GM18873 (cell line): ENCODE results near the gene C16orf82.
"Not testable (repeated sequence)": the region's sequence is repeated elsewhere in the genome, so short reads cannot be mapped to it uniquely, and the experiment has no call there.

Experiments
- ATAC-seq: cut with Tn5 transposase; IDR thresholded peaks from one replicate; pipeline ENCODE4 v1.9.1; 2021; ENCODE audit warnings: mild to moderate bottlenecking, moderate library complexity, moderate number of reproducible peaks; ENCODE audit not compliant: unreplicated experiment, low FRiP score

C16orf82 gene

DNA sequence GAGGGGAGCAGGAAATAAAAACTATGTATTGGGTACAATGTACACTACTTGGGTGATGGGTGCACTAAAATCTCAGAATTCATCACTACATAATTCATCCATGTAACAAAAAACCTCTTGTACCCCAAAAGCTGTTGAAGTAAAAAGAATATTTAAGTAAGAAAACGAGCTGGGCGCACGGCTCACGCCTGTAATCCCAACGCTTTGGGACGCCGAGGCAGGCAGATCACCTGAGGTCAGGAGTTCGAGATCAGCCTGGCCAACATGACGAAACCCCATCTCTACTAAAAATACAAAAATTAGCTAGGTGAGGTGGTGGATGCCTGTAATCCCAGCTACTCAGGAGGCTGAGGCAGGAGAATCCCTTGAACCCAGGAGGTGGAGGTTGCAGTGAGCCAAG lies 19.3 kb downstream of the C16orf82 start:
- not testable (repeated sequence) for ATAC-seq

DNA sequence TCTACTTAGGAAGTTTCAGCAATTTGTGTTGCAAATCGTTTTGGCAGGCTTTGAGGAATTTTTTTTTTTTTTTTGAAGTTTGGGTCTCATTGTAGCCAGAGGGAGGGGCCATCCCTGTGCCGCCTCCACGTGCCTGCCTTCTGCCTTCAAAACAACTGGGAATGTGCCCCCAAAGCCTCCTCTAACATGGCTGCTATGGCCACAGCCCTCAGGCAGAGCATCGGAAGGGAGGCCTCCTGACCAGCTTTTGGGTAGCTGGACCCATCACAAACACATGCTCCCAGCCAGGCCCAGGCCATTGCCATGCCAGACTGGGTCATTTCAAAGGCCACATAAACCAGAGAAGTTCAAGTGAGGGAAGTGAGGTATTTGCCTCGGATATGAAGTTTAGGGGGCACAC lies 21.5 kb downstream of the C16orf82 start:
- no peak for ATAC-seq

DNA sequence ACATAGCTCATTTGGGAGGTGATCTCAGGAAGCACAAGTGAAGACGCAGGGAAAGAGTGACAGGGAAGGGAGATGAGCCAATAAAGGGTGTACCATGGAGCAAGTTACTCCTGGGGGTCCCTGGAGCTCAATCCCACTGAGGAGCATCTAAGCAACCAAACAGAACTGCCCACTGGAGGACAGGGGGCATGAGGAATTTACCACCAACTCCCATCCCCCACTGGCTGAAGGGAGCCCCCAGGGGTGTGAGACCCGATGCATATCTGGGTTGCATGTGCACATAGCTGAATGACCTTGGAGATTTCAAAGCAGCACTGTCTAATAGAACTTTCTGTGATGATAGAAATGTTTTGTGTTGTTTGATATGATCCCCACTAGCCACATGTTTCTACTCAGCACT lies 29.6 kb downstream of the C16orf82 start:
- no peak for ATAC-seq

DNA sequence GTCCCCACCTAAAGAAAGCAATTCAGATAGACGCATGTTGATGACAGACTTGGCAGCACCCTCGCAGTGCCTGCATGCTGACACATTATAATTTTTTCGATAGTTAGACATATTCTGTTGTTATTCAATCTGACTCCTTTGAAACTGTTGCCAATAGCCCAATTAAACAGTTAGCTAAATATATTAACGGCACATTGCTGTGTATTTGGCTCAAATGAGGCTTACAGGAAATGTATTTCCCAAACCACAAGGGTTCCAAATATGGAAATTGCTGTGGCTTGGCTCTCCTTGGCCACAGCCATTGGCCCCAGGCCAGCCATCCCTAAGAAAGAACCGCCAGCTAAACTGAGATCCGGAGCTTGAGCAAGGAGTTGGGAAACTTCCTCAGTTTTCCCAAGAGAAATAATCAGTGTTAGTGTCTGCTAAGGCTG lies 31.1 kb downstream of the C16orf82 start:
- ATAC-seq: no peak

DNA sequence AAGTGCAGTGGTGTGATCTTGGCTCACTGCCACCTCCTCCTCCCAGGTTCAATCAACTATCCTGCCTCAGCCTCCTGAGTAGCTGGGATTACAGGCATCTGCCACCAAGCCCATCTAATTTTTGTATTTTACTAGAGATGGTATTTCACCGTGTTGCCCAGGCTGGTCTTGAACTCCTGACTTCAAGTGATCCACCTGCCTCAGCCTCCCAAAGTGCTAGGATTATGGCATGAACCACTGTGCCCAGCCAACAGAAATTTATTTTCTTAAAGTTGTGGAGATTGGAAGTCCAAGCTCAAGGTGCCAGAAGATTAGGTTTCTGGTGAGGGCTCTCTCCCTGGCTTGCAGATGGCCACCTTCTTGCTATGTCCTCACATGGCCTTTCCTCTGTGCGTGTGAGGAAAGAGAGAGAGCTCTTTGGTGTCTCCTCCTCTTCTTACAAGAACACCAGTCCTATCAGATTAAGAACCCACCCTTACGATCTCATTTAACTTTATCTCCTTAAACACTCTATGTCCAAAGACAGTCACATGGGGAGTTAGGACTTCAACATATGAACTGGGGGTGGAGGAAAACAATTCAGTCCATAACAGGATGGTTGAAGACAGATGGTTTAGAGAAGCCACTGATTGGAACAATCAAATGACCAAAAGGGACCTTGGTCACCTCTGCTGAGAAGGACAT lies 31.8 kb downstream of the C16orf82 start:
- ATAC-seq: no peak

GRCh38 chr16:27102701-27103575 lies 36.2 kb downstream of the C16orf82 start:
- ATAC-seq: no peak

DNA sequence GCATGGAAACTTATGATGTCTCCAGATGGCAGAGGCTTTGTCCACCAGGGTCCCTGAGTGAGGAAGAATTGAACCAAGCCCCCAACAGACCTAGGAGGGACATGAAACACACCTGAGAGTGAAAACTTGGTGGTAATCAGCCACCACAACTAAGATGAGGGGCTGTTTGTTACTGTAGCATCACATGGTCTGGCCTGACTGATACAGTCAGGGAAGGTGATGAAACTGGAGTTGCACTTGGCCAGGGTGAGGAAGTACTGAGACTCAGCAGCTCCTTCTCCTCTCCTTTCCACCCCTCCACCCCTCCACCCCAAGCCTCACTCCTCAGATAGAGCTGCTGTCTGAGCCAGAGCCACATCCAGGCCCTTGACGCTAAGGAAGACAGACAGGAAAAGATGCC lies 37.2 kb downstream of the C16orf82 start:
- ATAC-seq: no peak

- no peak for ATAC-seq
Measured at GRCh38 chr16:27106305-27106704, 39.6 kb downstream of the C16orf82 start.

DNA sequence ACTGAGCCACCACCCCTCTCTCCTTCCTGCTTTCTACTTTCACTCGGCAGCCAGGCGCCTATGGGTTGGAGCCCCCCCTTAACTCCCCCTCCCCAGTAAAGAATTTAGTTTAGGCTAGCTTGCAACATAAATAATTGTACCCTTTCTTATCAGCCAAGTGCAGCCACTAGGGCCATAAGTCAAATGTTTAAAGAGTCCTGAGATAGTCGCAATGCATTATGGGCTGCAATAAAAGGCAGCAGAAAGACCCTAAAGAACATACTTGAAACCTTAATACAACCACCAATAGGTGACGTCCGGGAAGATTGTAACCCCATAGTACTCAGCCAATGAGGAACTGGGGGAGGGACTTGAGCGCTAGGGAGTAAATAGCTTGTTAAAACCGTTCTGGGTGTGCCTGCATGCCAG lies 40.5 kb downstream of the C16orf82 start:
- ATAC-seq: no peak

DNA sequence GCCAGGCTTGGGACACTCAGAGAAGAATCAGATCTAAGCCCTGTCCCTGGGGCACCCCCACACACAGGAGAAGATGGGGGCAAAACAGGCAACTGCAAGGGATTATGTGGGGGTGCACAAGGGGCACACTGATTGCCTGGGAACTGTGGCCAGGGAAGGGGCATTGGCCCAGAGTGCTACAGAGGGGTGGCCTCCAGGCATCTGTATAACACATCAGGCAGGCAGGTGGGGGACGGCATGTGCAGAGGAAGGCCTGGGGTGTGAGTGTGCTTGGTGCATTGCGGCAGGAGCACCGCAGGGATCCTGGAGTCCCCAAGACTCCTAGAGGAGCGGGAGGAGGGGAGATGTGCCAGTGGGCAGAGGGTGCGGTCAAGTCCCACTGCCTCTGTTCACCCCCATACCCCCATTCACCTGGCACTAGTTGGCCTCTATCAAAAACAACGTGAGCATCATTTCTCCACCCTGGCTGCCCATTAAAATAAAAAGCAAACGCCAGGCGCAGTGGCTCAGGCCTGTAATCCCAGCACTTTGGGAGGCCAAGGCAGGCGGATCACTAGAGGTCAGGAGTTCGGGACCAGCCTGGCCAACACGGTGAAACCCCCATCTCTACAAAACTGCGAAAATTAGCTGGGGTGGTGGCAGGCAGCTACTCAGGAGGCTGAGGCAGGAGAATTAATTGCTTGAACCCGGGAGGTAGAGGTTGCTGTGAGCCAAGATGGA lies 41.5 kb downstream of the C16orf82 start:
- ATAC-seq: no peak

DNA sequence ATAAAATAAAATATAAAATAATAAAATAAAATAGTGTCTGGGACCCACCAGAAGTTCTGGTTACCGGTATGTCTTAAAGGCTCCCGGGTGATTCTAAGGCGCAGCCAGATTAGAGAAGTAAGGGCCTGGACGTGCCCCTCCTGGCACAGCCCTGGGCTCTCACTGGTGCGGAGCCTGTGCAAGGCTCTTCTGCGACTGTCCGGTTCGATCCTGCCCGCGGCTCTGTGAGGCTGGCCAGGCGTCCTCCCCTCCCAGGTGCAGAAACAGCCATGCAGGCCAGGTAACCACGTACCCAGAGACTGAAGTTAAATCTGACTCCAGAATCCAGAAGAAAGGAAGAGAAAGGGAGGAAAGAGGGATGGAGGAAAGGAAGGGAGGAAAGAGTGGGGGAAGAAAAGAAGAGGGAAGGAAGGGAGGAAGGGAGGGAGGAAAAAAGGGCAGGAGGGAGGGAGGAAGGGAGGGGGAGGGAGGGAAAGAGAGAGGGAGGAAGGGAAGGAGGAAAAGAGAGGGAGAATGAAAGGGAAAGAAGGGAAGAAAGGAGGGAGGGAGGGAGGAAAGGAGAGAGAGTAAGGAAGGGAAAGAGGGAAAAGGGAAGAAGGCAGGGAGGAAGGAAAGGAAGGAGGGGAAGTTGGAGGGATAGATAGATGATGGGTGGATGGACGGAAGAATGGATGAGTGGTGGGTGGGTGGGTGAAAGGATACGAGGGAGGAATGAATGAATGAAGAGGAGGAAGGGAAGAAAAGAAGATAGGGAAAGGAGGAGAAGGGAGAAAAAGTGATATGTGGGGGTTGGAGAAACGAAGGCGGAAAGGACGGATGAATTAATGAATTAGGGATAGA lies 42.3 kb downstream of the C16orf82 start:
- no peak for ATAC-seq

DNA sequence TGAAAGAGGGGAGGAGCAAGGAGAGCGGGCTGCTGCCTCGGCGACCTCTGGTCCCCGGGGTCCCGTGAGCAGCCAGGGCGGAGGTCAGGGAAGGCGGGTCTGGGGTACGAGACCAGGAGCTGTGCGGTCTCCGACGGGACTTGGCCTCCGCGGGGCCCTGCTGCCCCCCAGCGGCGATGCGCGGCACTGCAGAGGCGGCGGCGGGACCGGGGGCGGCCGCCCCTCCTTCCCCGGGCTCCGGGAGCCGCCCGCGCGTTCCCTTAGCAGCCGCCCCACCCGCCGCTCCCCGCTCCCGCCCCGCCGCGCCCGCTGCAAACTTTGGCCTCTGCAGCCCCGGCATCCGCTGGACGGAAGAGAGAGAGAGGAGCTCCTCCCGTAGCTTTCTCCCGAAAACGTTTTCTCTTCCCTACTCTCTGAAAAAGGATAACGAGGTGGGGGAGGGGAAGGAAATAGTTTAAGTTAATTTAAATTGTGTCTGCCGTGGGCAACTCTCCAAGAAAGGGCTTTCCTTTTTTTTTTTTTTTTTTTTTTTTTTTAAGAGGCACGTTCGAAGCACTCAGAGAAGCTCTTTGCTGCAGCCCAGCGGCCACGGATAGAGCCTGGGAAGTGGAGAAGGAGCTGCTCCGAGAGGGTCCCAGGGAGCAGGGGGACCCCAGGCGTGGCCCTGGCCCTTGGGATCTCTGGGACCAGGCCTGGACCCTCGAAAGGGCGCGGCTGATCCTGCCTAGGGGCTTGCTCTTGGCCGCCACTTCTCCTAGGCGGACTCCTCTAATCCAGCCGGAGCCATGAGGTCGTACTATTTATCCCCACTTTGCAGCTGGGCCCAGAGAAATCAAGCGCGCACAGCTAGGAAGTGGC lies 43.2 kb downstream of the C16orf82 start:
- ATAC-seq: no peak

GRCh38 chr16:27110524-27110896 lies 43.8 kb downstream of the C16orf82 start:
- no peak for ATAC-seq

GRCh38 chr16:27111486-27111885 lies 44.8 kb downstream of the C16orf82 start:
- ATAC-seq: no peak

GRCh38 chr16:27112093-27112811 lies 45.5 kb downstream of the C16orf82 start:
- ATAC-seq: no peak

- no peak for ATAC-seq
Measured at GRCh38 chr16:27113341-27113841, 46.7 kb downstream of the C16orf82 start.

GRCh38 chr16:27114006-27114405 lies 47.3 kb downstream of the C16orf82 start:
- ATAC-seq: no peak

DNA sequence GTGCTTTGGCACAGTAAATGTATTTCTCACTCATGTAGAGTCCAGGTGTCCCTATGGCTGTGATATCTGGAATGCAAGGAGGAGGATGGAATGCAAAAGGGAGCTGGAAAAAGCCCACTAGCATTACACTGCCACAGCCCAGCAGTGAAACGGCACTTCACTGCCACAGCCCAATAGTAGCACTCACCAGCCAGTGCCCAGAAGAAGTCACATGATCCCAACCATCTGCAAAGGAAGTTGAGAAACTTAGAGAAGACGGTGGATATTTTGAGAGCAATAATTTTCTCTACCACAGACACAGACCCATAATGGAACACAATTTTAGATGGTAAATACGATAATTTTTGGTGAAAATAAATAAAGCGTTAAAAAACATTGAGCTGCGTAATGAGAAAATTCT lies 51.8 kb downstream of the C16orf82 start:
- no peak for ATAC-seq
